ENCODE data around the gene NAALADL2. TPM values are rescaled to one million over a fixed set of nuclear protein-coding genes. Genes with fewer than 3 reads are reported as not detected.

NAALADL2 gene
- total and polyA plus RNA-seq, 2 of the 4 experiments (the other 2 are of a cell fraction) = 3.8 to 19.2 TPM

DNA sequence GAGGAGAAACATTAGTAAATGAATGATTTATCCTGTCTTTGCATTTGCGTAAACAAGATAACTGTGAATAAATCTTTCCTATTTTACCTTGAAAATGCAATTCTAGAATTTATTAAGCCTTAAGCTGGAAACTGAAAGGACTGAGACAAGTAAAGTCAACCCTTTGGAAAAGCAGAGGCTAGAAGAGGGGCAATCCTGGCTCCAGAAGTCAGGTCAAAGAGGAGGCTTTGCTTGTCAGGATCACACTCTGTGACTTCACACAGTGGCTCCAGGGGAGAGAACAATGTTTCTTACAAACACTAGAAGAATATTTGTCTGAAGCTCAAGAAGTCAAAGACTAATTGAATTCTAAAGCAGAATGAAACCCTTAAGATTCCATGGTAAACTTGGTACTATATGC, 530.4 kb downstream of the NAALADL2 start:
- DNase-seq (no peak), ATAC-seq (ENCODE audit: low read depth) (no peak)
- in situ Hi-C loops (cut with MboI; ENCODE audit: low sequenced_read_pairs) (no loop called here), intact Hi-C loops (cut with micrococcal nuclease) (no loop called here), dilution Hi-C loops (cut with HindIII; ENCODE audit: low sequenced_read_pairs, unreplicated experiment) (no loop called here)
- Histone ChIP-seq H2BK15ac (ENCODE audit: low read depth, low read length) (no peak overlapping the region), H2BK5ac (ENCODE audit: low read depth, low read length, poor library complexity, severe bottlenecking) (no peak overlapping the region), H3K56ac (ENCODE audit: extremely low read depth, insufficient read depth, low read length) (no peak overlapping the region), H3K9ac (ENCODE audit: low read depth, low read length) (no peak overlapping the region; the same call in 1 of the 2 replicates), H4K91ac (ENCODE audit: insufficient read depth, low read depth, low read length) (no peak overlapping the region), H3K14ac (replicated peaks; ENCODE audit: low read depth, low read length) (no peak overlapping the region), H3K4me1 (ENCODE audit: control insufficient read depth, insufficient read depth, low read length) (no peaks in the 10 kb centered on the region), H4K8ac (ENCODE audit: low read depth in 2 of 2, low read length in 2 of 2) (no peak overlapping the region; a peak in 2 of 4 replicates), H3K18ac (ENCODE audit: low read depth, low read length) (peak overlapping the region; percentile 96), H4K20me1 (ENCODE audit: insufficient read depth, low read length) (no peaks in the 10 kb centered on the region), H3K27ac (ENCODE audit: insufficient read depth, low read length) (peak overlapping the region; percentile 29; the same call in 1 of the 2 replicates), H3K27me3 (ENCODE audit: control insufficient read depth, insufficient read depth, low read length) (no peaks in the 10 kb centered on the region), H4K5ac (ENCODE audit: low read depth, low read length) (peak overlapping the region; percentile 83), H2AK9ac (replicated peaks; ENCODE audit: low read depth, low read length, poor library complexity) (no peak overlapping the region), H3K79me1 (ENCODE audit: low read depth in 1 of 2, low read length in 2 of 2) (no peaks in the 10 kb centered on the region), H3K4ac (ENCODE audit: low read depth, low read length) (peak overlapping the region; percentile 26; the same call in 1 of the 2 replicates), H3K9me3 (ENCODE audit: control insufficient read depth, insufficient read depth, low read length) (no peaks in the 10 kb centered on the region), H2BK20ac (ENCODE audit: low read depth, low read length) (peak overlapping the region; percentile 53; the same call in 1 of the 2 replicates), H3K4me3 (ENCODE audit: insufficient read depth, low read depth, low read length) (no peak overlapping the region), H3K9me1 (ENCODE audit: insufficient read depth, low read length) (no peaks in the 10 kb centered on the region), H2BK120ac (ENCODE audit: low read depth, low read length) (peak overlapping the region; percentile 65), H2AFZ (replicated peaks; ENCODE audit: low read length, poor library complexity) (no peak overlapping the region), H2AK5ac (ENCODE audit: low read depth, low read length) (peak overlapping the region; percentile 20; the same call in 1 of the 2 replicates), H3K23ac (ENCODE audit: low read depth, low read length) (no peak overlapping the region), H3K4me2 (ENCODE audit: low read depth, low read length) (no peak overlapping the region), H3K36me3 (ENCODE audit: control insufficient read depth, insufficient read depth, low read length) (no peaks in the 10 kb centered on the region)
- ChIA-PET CTCF (no interaction called here), POLR2A (ENCODE audit: unreplicated experiment) (no interaction called here)
- TF ChIP-seq BHLHE40 (IDR thresholded peaks at IDR 0.05; ENCODE audit: low read depth, low read length) = no peak
- no peak for TF ChIP-seq CEBPB (IDR thresholded peaks at IDR 0.05; ENCODE audit: low read depth, low read length)
- no peak for TF ChIP-seq RFX5 (IDR thresholded peaks at IDR 0.05; ENCODE audit: low read depth, low read length)
- no peak for TF ChIP-seq SMC3 (IDR thresholded peaks at IDR 0.05; ENCODE audit: low read depth, low read length)
- TF ChIP-seq, protein P1, sequence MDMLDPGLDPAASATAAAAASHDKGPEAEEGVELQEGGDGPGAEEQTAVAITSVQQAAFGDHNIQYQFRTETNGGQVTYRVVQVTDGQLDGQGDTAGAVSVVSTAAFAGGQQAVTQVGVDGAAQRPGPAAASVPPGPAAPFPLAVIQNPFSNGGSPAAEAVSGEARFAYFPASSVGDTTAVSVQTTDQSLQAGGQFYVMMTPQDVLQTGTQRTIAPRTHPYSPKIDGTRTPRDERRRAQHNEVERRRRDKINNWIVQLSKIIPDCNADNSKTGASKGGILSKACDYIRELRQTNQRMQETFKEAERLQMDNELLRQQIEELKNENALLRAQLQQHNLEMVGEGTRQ (IDR thresholded peaks at IDR 0.05; ENCODE audit: low read depth, low read length) = no peak
- no peak for TF ChIP-seq RAD21 (IDR thresholded peaks at IDR 0.05; ENCODE audit: low read length)
- TF ChIP-seq POLR2A (IDR thresholded peaks at IDR 0.05; ENCODE audit: low read depth, low read length) = no peak
- no peak for TF ChIP-seq CTCF (conservative IDR thresholded peaks at IDR 0.05; ENCODE audit: low read depth, low read length)
- no peak for TF ChIP-seq CHD1 (IDR thresholded peaks at IDR 0.05; ENCODE audit: low read depth, low read length)
- no peak for TF ChIP-seq MAFK (IDR thresholded peaks at IDR 0.05; ENCODE audit: low read depth, low read length)
- TF ChIP-seq MAZ (IDR thresholded peaks at IDR 0.05; ENCODE audit: borderline replicate concordance, low read depth, low read length) = no peak
- no peak for TF ChIP-seq NFE2L2 (IDR thresholded peaks at IDR 0.05; ENCODE audit: low read depth, low read length)
- no peak for TF ChIP-seq RCOR1 (IDR thresholded peaks at IDR 0.05; ENCODE audit: insufficient replicate concordance, low read length)
- TF ChIP-seq ELK1 (IDR thresholded peaks at IDR 0.05; ENCODE audit: borderline replicate concordance, low read depth, low read length) = no peak
- no peak for TF ChIP-seq MXI1 (IDR thresholded peaks at IDR 0.05; ENCODE audit: borderline replicate concordance, low read depth, low read length)
- WGBS, 2 experiments (ENCODE audit: extremely low coverage in 2 of 2, insufficient read length in 1 of 2) = no CpG with 5 or more reads among the region's 1 CpG
- BruUV-seq (replicated peaks) = no TSS peak

All from IMR-90 (cell line).